Endodermal cell (in vitro differentiated cells): ENCODE results near the gene COPS4. TPM values are rescaled to one million over a fixed set of nuclear protein-coding genes. Genes with fewer than 3 reads are reported as not detected.

Experiments
- DNase-seq: peaks from one replicate; pipeline ENCODE4 v3.0.0-alpha.2; 2017
- H3K27ac ChIP-seq: 2 replicates; pipeline ENCODE4 v1.5.1; 2013; ENCODE audit warnings: mild to moderate bottlenecking, low read depth, low read length, moderate library complexity
- H3K27me3 ChIP-seq: 2 replicates; pipeline ENCODE4 v1.6.1; 2013; ENCODE audit warnings: mild to moderate bottlenecking, low read length, moderate library complexity; ENCODE audit not compliant: insufficient read depth, control insufficient read depth, poor library complexity, severe bottlenecking
- H3K36me3 ChIP-seq: 2 replicates; pipeline ENCODE4 v1.7.0; 2013; ENCODE audit warnings: mild to moderate bottlenecking, low read length, moderate library complexity; ENCODE audit not compliant: control insufficient read depth, insufficient read depth
- H3K4me1 ChIP-seq: one replicate; pipeline ENCODE4 v1.7.0; 2013; ENCODE audit warnings: low read length; ENCODE audit not compliant: control insufficient read depth, insufficient read depth
- H3K4me3 ChIP-seq: 2 replicates; pipeline ENCODE4 v1.5.1; 2013; ENCODE audit warnings: mild to moderate bottlenecking, low read length, moderate library complexity
- H3K9ac ChIP-seq: 2 replicates; pipeline ENCODE4 v1.6.1; 2013; ENCODE audit warnings: mild to moderate bottlenecking, low read length, moderate library complexity; ENCODE audit not compliant: poor library complexity, severe bottlenecking; ENCODE audit errors: extremely low read depth
- H3K9me3 ChIP-seq: 2 replicates; pipeline ENCODE4 v1.6.1; 2013; ENCODE audit warnings: mild to moderate bottlenecking, low read length, moderate library complexity; ENCODE audit not compliant: control insufficient read depth
- H3K27ac Mint-ChIP-seq: 2 replicates; pipeline ENCODE4 v1.8.0; 2020; ENCODE audit warnings: mixed read lengths
- H3K27me3 Mint-ChIP-seq: 2 replicates; pipeline ENCODE4 v1.8.0; 2021; ENCODE audit warnings: mild to moderate bottlenecking, mixed read lengths; ENCODE audit not compliant: insufficient read depth
- H3K36me3 Mint-ChIP-seq: 2 replicates; pipeline ENCODE4 v1.8.0; 2020; ENCODE audit warnings: low read depth, mixed read lengths
- H3K4me1 Mint-ChIP-seq: 2 replicates; pipeline ENCODE4 v1.8.0; 2020; ENCODE audit warnings: mixed read lengths
- H3K4me3 Mint-ChIP-seq: 2 replicates; pipeline ENCODE4 v1.8.0; 2020; ENCODE audit warnings: mild to moderate bottlenecking, moderate library complexity, mixed read lengths
- H3K9me3 Mint-ChIP-seq: 2 replicates; pipeline ENCODE4 v1.8.0; 2020; ENCODE audit warnings: mild to moderate bottlenecking, mixed read lengths
- WGBS, 2 experiments: methylation state at CpG; one replicate each; pipeline versions ENCODE4 v1.1.5 to v1.1.7; 2013; ENCODE audit warnings: missing lambda C conversion rate in 2 of 2, mixed read lengths in 1 of 2; ENCODE audit not compliant: insufficient coverage in 1 of 2, insufficient read length in 1 of 2; 5-methylcytosine and 5-hydroxymethylcytosine counted together
- total RNA-seq, 2 donors: library from RNA; stranded (reverse); fragmentation: NEBNext Ultra II Directional in 1 of 2; extraction: Animal tissue kit (Norgen Biotek cat#: 25700) in 1 of 2; gene quantifications; 2 replicates in 1 of 2; 3 replicates in 1 of 2; pipeline ENCODE4 v1.2.1, GENCODE V29; 2021
- TF ChIP-seq, protein P1 (sequence below): fragments of 200-600 bp; sonication (generic); conservative IDR thresholded peaks from 2 replicates; pipeline ENCODE4 v1.5.0; 2021; ENCODE audit warnings: antibody characterized with exemption, mild to moderate bottlenecking

Gene COPS4
- total RNA-seq, 2 donors from 2014 or later, result 34.8 to 39.4 TPM

DNA sequence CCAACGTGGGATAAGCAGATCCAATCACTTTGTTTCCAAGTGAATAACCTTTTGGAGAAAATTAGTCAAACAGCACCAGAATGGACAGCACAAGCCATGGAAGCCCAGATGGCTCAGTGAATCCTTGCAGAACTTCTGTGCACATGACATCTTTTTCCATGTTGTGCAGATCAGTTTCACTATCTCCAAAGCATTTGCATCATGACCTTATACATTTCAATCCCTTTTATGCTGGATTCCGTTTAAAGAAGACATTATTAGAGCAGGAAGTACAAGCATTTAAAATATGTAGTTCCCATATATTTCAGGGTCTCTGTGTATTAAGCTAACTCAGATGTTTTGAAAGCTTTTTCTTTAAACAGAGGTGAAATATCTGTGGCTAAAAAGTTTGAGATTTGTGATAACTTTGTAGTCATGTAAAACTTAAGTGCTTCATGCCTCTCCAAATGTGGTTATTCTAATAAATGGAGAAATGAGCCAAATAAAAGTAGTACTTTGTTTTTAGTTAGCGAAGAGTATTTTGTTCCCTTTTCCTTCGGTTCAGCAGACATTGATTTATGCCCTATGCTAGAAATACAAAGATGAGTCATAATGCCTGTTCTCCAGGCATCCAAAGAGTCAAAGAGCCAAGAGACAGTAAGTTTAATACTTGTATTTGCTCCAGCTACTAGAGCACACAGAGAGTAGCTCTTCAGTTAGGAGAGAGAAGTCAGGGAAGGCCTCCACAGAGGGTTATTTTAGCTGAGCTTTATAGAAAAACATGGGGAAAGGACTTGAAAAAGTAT lies 40.5 kb downstream of the COPS4 start:
- 91 to 100% methylated on average over 3 to 4 of the region's 4 CpGs for WGBS, 2 experiments

DNA sequence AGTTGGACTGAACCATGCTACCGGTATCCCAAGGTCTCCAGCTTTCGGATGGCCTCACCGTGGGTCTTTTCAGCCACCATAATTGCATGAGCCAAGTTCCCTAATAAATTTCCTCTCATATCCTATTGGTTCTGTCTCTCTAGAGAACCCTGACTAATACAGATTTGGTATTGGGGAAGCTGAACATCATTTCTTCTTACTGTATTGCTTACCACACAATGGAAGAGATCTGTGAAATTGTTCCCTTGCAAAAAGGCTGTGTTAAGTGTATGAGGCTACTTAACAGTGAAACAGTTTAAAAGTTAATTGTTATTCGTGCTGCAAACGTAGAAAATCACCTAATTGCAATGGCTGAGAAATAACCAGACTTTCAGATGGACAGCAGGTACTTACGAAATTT lies 45.6 kb downstream of the COPS4 start:
- H3K36me3 ChIP-seq, result peaks cover 6% of the 10 kb centered on the region
- H3K36me3 Mint-ChIP-seq, result peaks cover 18% of the 10 kb centered on the region
- 90 to 91% methylated on average over 2 to 6 of the region's 6 CpGs for WGBS, 2 experiments
- no peak for DNase-seq
- H3K4me1 Mint-ChIP-seq, result no peaks in the 10 kb centered on the region
- H3K27me3 Mint-ChIP-seq, result no peaks in the 10 kb centered on the region
- no peaks in the 10 kb centered on the region for H3K4me1 ChIP-seq
- peaks cover 3% of the 10 kb centered on the region for H3K9me3 Mint-ChIP-seq
- H3K9me3 ChIP-seq, result no peaks in the 10 kb centered on the region
- no peaks in the 10 kb centered on the region for H3K27me3 ChIP-seq
- H3K27ac Mint-ChIP-seq, result no peak overlapping the region
- no peak overlapping the region for H3K4me3 Mint-ChIP-seq
- TF ChIP-seq, protein P1, sequence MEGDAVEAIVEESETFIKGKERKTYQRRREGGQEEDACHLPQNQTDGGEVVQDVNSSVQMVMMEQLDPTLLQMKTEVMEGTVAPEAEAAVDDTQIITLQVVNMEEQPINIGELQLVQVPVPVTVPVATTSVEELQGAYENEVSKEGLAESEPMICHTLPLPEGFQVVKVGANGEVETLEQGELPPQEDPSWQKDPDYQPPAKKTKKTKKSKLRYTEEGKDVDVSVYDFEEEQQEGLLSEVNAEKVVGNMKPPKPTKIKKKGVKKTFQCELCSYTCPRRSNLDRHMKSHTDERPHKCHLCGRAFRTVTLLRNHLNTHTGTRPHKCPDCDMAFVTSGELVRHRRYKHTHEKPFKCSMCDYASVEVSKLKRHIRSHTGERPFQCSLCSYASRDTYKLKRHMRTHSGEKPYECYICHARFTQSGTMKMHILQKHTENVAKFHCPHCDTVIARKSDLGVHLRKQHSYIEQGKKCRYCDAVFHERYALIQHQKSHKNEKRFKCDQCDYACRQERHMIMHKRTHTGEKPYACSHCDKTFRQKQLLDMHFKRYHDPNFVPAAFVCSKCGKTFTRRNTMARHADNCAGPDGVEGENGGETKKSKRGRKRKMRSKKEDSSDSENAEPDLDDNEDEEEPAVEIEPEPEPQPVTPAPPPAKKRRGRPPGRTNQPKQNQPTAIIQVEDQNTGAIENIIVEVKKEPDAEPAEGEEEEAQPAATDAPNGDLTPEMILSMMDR, result no peak
- no peak overlapping the region for H3K27ac ChIP-seq
- no peak overlapping the region for H3K4me3 ChIP-seq
- H3K9ac ChIP-seq, result no peak overlapping the region

More for the DNA sequence above, 40.5 kb downstream of the COPS4 start:
- TF ChIP-seq, protein P1, result no peak
- Mint-ChIP-seq H3K27ac (no peak overlapping the region), H3K4me1 (no peaks in the 10 kb centered on the region), H3K4me3 (no peak overlapping the region), H3K9me3 (peaks cover 3% of the 10 kb centered on the region), H3K27me3 (no peaks in the 10 kb centered on the region), H3K36me3 (peaks cover 33% of the 10 kb centered on the region)
- Histone ChIP-seq H3K27me3 (no peaks in the 10 kb centered on the region), H3K9me3 (no peaks in the 10 kb centered on the region), H3K27ac (no peak overlapping the region), H3K36me3 (peaks cover 22% of the 10 kb centered on the region), H3K9ac (no peak overlapping the region), H3K4me3 (no peak overlapping the region), H3K4me1 (no peaks in the 10 kb centered on the region)
- DNase-seq, result no peak

DNA sequence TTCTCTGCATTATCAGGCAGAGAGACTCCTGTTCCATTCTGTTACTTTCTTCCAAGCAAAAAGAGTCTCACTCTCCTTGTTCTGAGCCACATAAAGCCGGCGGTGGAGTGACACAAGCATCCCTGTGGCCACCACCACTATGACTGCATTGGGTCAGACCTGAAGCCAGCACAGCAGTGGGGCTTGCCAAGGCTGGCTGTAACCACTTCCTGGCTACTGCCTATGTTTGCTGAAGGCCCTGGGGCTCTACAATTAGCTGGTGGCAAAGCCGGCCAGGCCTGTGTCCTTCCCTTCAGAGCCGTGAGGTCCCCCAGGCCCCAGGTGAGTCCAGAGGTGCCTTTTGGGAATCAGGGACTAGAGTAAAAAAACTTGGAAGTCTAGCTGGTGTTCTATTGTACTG lies 47.8 kb downstream of the COPS4 start:
- TF ChIP-seq, protein P1, result no peak
- Mint-ChIP-seq H3K27ac (no peak overlapping the region), H3K36me3 (peaks cover 3% of the 10 kb centered on the region), H3K9me3 (no peaks in the 10 kb centered on the region), H3K4me1 (no peaks in the 10 kb centered on the region), H3K27me3 (no peaks in the 10 kb centered on the region), H3K4me3 (no peak overlapping the region)
- H3K27ac ChIP-seq, result no peak overlapping the region
- 89% methylated on average over 4 of the region's 4 CpGs; no CpG with 5 or more reads in 1 of the 2 experiments for WGBS, 2 experiments
- H3K27me3 ChIP-seq, result no peaks in the 10 kb centered on the region
- H3K4me3 ChIP-seq, result no peak overlapping the region
- no peaks in the 10 kb centered on the region for H3K9me3 ChIP-seq
- no peaks in the 10 kb centered on the region for H3K36me3 ChIP-seq
- no peaks in the 10 kb centered on the region for H3K4me1 ChIP-seq
- H3K9ac ChIP-seq, result no peak overlapping the region
- no peak for DNase-seq
